ENCODE measurements around the gene RHOT2. TPM values are rescaled to one million over a fixed set of nuclear protein-coding genes. Genes with fewer than 3 reads are reported as not detected.

The RHOT2 gene
- total RNA-seq, 1 experiment from 2014 or later, result 210 TPM

- H3K56ac ChIP-seq (ENCODE audit: insufficient read length, low read depth, low read length), result no peak overlapping the region
- H3K9me3 ChIP-seq (ENCODE audit: control insufficient read depth, low read depth, low read length), result no peaks in the 10 kb centered on the region
- H2BK5ac ChIP-seq (ENCODE audit: insufficient read length, low read length), result no peak overlapping the region
- Mint-ChIP-seq H3K4me1 (peaks cover 0 to 5% of the 10 kb centered on the region in 2 experiments; a peak in 2 of 4 replicates), H3K36me3 (ENCODE audit: insufficient read depth in 1 of 3, low read depth in 3 of 3) (peaks cover 2 to 13% (median 8%) of the 10 kb centered on the region in 3 experiments; a peak in 5 of 7 replicates), H3K27me3 (ENCODE audit: low read depth) (no peaks in the 10 kb centered on the region), H3K9me3 (no peaks in the 10 kb centered on the region), H3K4me3 (no peak overlapping the region), H3K27ac (no peak overlapping the region)
- no peak overlapping the region for H3K18ac ChIP-seq (ENCODE audit: insufficient read length, low read depth, low read length)
- H3K79me2 ChIP-seq (ENCODE audit: insufficient read depth, low read length), result no peaks in the 10 kb centered on the region
- H2BK120ac ChIP-seq (ENCODE audit: low read depth, low read length, poor library complexity, severe bottlenecking), result no peak overlapping the region
- no peak overlapping the region for H3K4me2 ChIP-seq (ENCODE audit: insufficient read depth, insufficient read length, low read length)
- WGBS (ENCODE audit: extremely low coverage, insufficient read length, low lambda C conversion rate), result no CpG with 5 or more reads among the region's 35 CpGs
- H2BK15ac ChIP-seq (ENCODE audit: low read depth, low read length), result no peak overlapping the region
- H4K5ac ChIP-seq (ENCODE audit: insufficient read length, low read depth, low read length), result no peak overlapping the region
- DNase-seq, result no peak
- no peaks in the 10 kb centered on the region for H4K20me1 ChIP-seq (ENCODE audit: control insufficient read depth, insufficient read depth, insufficient read length)
- H3K27ac ChIP-seq (ENCODE audit: insufficient read length, low read depth, low read length), result no peak overlapping the region
- no peaks in the 10 kb centered on the region; the same call in 1 of the 2 replicates for H3K4me1 ChIP-seq (ENCODE audit: insufficient read depth, low read length)
- H3K79me1 ChIP-seq (ENCODE audit: insufficient read depth, low read depth, low read length, poor library complexity, severe bottlenecking), result no peaks in the 10 kb centered on the region
- H2BK12ac ChIP-seq (ENCODE audit: insufficient read length, low read depth, low read length), result no peak overlapping the region
- H2AK5ac ChIP-seq (ENCODE audit: insufficient read length, low read length), result no peak overlapping the region
- no peak overlapping the region for H4K91ac ChIP-seq (ENCODE audit: insufficient read length, low read depth, low read length)
- no peak for TF ChIP-seq CTCF (conservative IDR thresholded peaks at IDR 0.05)
- no peak overlapping the region for H2BK20ac ChIP-seq (ENCODE audit: low read depth, low read length, poor library complexity, severe bottlenecking)
- no peak overlapping the region for H2AFZ ChIP-seq (ENCODE audit: low read length)
- no peaks in the 10 kb centered on the region for H3K27me3 ChIP-seq (ENCODE audit: insufficient read depth, low read length)
- H3K14ac ChIP-seq (ENCODE audit: insufficient read depth, low read length), result no peak overlapping the region
- H3T11ph ChIP-seq (ENCODE audit: low read length), result no peak overlapping the region
- H3K23ac ChIP-seq (ENCODE audit: insufficient read length, low read depth, low read length), result no peak overlapping the region
- no peaks in the 10 kb centered on the region for H3K23me2 ChIP-seq (ENCODE audit: insufficient read length, low read depth, low read length, poor library complexity, severe bottlenecking)
- H3K4ac ChIP-seq (ENCODE audit: low read depth, low read length), result no peak overlapping the region
- no peak overlapping the region for H4K8ac ChIP-seq (replicated peaks; ENCODE audit: insufficient read length, low read depth, low read length)
- H3K9ac ChIP-seq (ENCODE audit: extremely low read depth, insufficient read length, low read length), result no peak overlapping the region
Observed at GRCh38 chr16:658679-659571, 9.0 kb upstream of the RHOT2 start.

All from H9 (cell line).